GM10847 (cell line): ENCODE data around the gene CAPNS1.

Experiments used
- POLR2A ChIP-seq: IDR thresholded peaks from 2 replicates; pipeline ENCODE4 v1.6.1; 2011; ENCODE audit not compliant: insufficient read length; ENCODE audit errors: extremely low read depth

CAPNS1 gene

GRCh38 chr19:36110487-36111199 lies 29.2 kb upstream of the CAPNS1 start, which contains the start of gene OVOL3:
Gene OVOL3 (plus strand): TSS chr19:36111143. CDS start chr19:36111203, 60 bp downstream.
- TF ChIP-seq POLR2A = no peak

- TF ChIP-seq POLR2A = no peak
These were observed 28.7 kb upstream of the CAPNS1 start for GRCh38 chr19:36111200-36111539.

DNA sequence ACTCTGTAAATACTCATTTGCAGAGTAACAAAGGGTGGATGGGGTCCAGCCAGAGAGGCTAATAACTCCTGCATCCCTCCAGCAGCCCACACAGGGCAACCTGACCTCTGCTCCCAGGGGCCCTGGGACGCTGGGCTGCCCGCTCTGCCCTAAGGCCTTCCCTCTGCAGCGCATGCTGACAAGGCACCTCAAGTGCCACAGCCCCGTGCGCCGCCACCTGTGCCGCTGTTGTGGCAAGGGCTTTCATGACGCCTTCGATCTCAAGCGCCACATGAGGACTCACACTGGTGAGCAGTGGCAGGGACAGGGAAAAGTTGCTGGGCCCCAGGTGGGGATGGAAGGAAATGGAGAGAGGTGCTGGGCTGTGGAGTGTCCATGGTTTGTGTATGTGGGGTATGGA lies 27.2 kb upstream of the CAPNS1 start:
- no peak for TF ChIP-seq POLR2A

- TF ChIP-seq POLR2A = no peak
These were observed 26.4 kb upstream of the CAPNS1 start for GRCh38 chr19:36113425-36113824.

GRCh38 chr19:36113894-36114720 lies 25.8 kb upstream of the CAPNS1 start:
- no peak for TF ChIP-seq POLR2A

- peak; percentile 73 for TF ChIP-seq POLR2A
These were observed 25.0 kb upstream of the CAPNS1 start, which contains the start of gene POLR2I for GRCh38 chr19:36114721-36115452. Gene POLR2I (minus strand): TSS chr19:36114875. CDS start chr19:36114856, 19 bp downstream.

- TF ChIP-seq POLR2A = peak; percentile 78
These were observed 24.2 kb upstream of the CAPNS1 start, which contains the start of gene TBCB for GRCh38 chr19:36115453-36116343. Gene TBCB (plus strand): TSS chr19:36115468. CDS start chr19:36115561, 93 bp downstream.

- no peak for TF ChIP-seq POLR2A
These were observed 23.6 kb upstream of the CAPNS1 start for GRCh38 chr19:36116344-36116637.

- TF ChIP-seq POLR2A = no peak
These were observed 19.5 kb upstream of the CAPNS1 start for GRCh38 chr19:36120092-36120983.

- no peak for TF ChIP-seq POLR2A
These were observed 18.9 kb upstream of the CAPNS1 start for GRCh38 chr19:36120984-36121358.

DNA sequence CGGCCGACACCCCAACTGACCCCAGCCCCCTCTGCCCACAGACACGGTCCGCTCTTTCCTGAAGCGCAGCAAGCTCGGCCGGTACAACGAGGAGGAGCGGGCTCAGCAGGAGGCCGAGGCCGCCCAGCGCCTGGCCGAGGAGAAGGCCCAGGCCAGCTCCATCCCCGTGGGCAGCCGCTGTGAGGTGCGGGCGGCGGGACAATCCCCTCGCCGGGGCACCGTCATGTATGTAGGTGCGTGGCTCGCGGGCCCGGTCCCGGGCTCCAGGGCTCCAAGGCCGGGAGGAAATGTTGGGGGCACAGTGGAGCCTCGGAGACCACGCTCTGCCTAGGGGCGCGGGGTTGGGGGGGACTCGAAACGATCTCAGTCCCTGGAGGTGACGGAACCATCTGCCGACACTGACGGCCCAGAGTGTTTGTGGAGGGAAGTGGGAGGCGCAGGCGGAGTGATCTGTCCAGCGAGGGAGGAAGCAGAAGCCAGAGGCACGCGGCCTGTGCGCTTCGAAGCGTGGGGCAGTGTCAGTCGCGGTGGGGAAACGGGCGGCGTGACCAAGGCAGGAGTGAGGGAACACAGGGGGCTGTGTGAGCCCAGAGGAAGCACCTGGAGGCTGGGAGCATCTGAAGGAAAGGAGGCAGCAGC lies 18.3 kb upstream of the CAPNS1 start:
- no peak for TF ChIP-seq POLR2A

DNA sequence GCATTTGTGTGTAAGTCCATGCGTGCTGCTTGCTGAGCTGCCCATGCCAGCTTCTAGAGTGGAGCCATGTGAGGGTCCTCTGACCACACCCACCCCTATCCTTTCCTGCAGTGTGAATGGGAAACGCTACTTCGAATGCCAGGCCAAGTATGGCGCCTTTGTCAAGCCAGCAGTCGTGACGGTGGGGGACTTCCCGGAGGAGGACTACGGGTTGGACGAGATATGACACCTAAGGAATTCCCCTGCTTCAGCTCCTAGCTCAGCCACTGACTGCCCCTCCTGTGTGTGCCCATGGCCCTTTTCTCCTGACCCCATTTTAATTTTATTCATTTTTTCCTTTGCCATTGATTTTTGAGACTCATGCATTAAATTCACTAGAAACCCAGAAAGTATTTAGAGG lies 14.3 kb upstream of the CAPNS1 start:
- TF ChIP-seq POLR2A = no peak

DNA sequence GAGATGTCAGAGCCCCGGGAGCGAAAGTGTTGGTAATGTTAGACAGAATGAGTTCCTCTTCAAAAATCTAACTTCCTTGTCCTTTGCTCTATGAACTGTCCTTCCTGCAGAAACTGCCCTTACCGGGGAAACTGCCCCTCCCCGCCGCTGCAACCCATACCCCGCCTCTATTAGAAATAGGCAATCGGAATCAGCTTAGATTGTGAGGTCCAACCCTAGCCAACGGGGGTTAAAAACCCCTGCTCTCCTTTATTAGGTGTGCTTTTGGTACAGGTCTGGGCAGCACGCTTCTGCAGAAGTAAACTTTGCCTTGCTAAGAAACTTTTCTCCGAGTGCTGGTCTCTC lies 11.5 kb upstream of the CAPNS1 start:
- no peak for TF ChIP-seq POLR2A
